HPDE6-E6E7 (cell line): Measurements from ENCODE around the gene RAB15.

Experiments
- DNase-seq: peaks from one replicate; pipeline ENCODE4 v3.0.0; 2011; ENCODE audit warnings: missing footprints; ENCODE audit errors: extremely low spot score

RAB15 gene

DNA sequence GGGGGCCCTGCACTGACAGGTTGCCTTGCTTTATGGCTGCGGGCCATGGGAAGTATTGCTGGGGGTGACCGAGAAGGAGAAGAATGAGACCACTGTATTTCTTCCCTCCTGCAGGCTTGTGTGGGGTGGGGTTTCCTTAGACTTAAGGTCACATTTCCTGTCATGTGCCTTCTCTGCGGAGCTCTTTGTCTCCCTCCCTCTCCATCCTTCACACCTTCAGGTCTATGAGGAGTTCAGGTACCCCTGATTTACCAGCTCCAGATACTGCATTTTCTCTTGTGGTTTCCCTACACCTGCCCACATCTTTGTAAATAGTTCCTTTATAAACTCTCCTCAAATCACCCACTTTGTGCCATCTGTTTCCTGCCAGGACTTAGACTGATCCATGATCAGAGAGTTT is 18.2 kb upstream of the RAB15 start:
- DNase-seq = no peak

DNA sequence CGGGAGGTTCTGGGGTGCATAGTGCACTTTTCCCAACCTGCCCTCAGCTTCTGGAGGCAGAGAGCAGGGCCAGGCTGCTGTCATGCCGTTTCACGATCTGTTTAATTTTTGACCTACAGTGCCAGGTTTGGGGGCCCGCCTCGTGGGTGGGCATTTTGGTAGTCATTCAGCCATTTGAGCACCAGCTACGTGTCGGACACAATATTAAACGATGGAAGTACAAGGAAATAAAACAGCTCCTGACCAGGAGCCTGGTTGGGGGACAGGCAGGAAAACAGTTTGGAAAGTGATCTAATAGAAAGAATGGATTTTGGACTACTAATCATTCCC is 15.3 kb upstream of the RAB15 start:
- no peak for DNase-seq

GRCh38 chr14:64986648-64987437 is 14.7 kb upstream of the RAB15 start, which contains the start of gene FNTB:
TSS of gene FNTB (plus strand) at chr14:64986895. CDS start at chr14:64986954, 59 bp downstream.
- DNase-seq = peak; percentile 97

GRCh38 chr14:64983439-64984310 is 11.5 kb upstream of the RAB15 start:
- DNase-seq = no peak

- no peak for DNase-seq
These were observed 7.4 kb upstream of the RAB15 start for GRCh38 chr14:64979336-64980074.

- DNase-seq = no peak
These were observed 2.4 kb upstream of the RAB15 start for GRCh38 chr14:64974563-64974962.

GRCh38 chr14:64973826-64974225 is 1.7 kb upstream of the RAB15 start:
- DNase-seq = no peak

- DNase-seq = no peak
These were observed 898 bp upstream of the RAB15 start for GRCh38 chr14:64973026-64973442.

DNA sequence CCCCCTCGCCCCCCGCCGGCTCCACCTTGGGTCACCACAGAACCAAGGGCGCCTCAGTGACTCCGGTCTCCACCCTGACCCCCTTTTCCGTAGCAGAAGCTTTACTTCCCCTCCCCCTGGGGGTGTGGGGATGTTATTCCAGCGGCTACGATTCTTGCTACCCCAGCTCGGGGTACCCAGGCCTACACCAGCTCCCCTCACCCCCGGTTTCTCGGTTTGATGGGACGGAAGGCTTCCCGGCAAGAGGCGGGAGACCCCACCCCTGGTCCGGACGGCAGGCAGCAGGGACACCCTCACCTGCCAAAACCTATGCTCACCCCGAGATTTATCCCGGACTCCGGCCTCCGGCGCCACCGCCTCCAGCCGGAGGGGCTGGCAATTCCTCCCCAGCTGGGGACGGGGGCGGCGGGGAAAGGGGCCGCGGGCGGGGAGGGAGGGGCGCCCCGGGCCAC is 619 bp downstream of the RAB15 start:
- no peak for DNase-seq

GRCh38 chr14:64970776-64971477 is 1.2 kb downstream of the RAB15 start:
- DNase-seq = no peak

- DNase-seq = no peak
These were observed 2.1 kb downstream of the RAB15 start for GRCh38 chr14:64970041-64970440.

DNA sequence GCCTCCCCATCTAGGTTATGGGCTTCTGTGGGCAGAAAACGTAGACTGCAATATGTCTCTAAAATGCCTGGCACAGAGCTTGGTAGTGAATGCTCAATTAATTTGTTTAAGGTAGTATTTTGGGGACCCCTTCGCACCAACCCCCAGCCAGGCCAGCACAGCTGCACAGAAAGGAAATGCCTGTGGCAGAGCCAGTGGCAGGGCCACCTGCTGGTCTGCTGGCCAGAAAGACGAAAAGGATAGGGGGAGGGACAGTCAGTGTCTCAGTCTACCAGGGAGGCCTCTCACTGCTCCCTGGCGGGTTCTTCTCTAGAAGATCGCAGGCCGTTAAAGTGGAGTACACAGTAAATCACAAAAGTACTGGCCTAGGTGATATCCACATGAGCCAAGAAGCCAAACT is 3.5 kb downstream of the RAB15 start:
- DNase-seq = no peak

- DNase-seq = no peak
These were observed 4.0 kb downstream of the RAB15 start for GRCh38 chr14:64968167-64968566.

- peak; percentile 56 for DNase-seq
These were observed 5.2 kb downstream of the RAB15 start for GRCh38 chr14:64966976-64967375.

DNA sequence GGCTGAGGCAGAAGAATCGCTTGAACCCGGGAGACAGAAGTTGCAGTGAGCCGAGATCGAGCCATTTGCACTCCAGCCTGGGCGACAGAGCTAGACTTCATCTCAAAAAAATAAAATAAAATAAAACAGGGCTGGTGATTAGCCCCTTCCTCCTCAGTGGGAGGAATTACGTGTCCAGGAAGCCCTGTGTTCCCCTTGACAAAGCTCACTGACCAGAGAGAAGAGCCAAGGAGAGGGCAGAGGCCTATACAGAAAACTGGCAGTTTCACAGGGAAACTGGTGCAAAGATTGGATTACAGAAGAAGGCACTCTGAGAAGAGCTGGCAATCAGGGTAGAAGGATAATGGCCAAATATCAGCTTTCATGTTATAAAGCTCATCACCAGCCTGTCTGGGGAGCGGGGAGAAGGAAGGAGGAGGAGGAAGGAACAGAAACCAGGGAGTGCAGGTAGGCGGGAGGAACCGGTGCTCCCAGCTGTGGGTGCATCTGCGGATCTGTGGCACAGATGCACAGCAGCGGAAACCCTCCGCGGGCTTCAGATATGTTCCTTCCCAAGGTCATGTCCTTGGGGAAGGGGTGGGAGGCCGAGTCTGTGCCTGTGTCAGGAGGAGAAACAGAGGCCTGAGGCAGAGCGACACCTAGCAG is 6.7 kb downstream of the RAB15 start:
- DNase-seq = no peak

DNA sequence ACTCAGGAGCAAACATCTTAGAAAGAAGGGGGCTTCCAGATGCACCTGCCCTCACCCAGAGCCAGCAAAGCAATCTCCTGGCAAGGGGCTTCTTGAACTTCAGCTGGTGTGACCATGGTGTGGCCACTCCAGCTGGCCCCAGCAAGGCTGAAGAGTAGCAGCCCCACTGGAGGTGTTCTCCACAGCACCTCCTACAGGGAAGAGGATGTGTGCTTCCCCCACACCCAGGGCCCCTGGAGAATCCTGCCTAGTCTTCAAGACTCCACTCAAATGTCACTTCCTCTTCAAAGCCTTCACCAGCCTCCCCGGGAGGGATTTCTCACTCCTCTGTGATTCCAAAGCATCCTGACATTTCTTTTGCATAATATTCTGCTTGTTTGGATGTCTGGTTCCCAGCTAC is 8.5 kb downstream of the RAB15 start:
- no peak for DNase-seq

- DNase-seq = no peak
These were observed 11.3 kb downstream of the RAB15 start for GRCh38 chr14:64960762-64961276.

GRCh38 chr14:64958743-64959142 is 13.4 kb downstream of the RAB15 start:
- DNase-seq = no peak

GRCh38 chr14:64958201-64958600 is 13.9 kb downstream of the RAB15 start:
- no peak for DNase-seq

DNA sequence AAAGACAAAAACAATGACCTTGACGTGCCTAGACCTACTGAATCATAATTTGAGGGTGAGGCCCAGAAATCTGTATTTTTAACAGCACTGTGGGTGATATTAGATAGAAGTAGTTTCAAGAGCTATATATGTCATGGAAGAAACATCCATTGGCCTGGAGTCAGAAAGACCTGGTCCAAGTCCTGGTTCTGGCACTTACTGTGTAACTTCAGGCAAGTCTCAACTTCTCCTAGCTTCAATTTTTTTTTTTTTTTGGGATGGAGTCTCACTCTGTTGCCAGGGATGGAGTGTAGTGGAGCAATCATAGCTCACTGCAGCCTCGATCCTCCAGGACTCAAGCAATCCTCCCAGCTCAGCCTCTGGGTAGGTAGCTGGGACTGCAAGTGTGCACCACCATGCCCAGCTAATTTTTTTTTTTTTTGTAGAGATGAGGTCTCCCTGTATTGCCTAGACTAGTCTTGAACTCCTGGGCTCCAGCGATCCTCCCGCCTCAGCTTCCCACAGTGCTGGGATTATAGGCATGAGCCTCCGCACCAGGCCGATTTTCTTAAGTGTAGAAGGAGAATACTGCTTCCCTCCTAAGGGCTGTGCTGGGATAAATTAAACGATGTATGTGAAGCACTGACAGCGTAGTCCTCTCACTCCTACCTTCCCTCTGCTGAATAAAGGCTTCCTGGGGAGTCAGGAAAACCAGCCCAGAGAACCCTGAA is 15.3 kb downstream of the RAB15 start:
- no peak for DNase-seq
